ENCODE measurements around the gene COL6A2.

The COL6A2 gene

DNA sequence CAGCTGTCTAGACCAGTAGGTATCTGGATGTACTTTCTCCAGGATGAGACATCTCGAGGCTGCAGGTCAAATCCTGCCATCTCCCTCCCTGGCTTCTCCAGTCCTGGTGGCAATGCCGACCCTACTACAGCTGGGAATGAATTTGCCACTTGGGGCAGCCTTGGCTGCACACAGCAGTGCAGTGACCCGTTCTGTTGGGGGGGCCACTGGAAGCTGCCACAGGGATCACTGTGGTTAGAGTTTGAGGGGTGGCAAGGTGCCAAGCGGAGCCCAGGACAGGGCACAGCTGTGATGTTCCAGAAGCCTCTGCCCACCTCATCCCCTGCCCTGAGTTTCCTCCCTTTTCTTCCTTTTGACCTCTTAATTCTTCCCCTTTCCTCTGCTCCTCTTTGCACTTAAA, 17.1 kb downstream of the COL6A2 start:
- Histone ChIP-seq H3K9ac (ENCODE audit: low read length) (no peak overlapping the region), H3K9me3 (ENCODE audit: control insufficient read depth, low read depth, low read length) (no peaks in the 10 kb centered on the region), H3K4me1 (ENCODE audit: control insufficient read depth, low read depth, low read length) (no peaks in the 10 kb centered on the region), H3K36me3 (ENCODE audit: control insufficient read depth, low read depth, low read length) (no peaks in the 10 kb centered on the region), H3K4me3 (ENCODE audit: low read length) (no peak overlapping the region), H3K27me3 (ENCODE audit: control insufficient read depth, insufficient read depth, low read length) (no peaks in the 10 kb centered on the region), H3K27ac (ENCODE audit: low read length) (no peak overlapping the region)

DNA sequence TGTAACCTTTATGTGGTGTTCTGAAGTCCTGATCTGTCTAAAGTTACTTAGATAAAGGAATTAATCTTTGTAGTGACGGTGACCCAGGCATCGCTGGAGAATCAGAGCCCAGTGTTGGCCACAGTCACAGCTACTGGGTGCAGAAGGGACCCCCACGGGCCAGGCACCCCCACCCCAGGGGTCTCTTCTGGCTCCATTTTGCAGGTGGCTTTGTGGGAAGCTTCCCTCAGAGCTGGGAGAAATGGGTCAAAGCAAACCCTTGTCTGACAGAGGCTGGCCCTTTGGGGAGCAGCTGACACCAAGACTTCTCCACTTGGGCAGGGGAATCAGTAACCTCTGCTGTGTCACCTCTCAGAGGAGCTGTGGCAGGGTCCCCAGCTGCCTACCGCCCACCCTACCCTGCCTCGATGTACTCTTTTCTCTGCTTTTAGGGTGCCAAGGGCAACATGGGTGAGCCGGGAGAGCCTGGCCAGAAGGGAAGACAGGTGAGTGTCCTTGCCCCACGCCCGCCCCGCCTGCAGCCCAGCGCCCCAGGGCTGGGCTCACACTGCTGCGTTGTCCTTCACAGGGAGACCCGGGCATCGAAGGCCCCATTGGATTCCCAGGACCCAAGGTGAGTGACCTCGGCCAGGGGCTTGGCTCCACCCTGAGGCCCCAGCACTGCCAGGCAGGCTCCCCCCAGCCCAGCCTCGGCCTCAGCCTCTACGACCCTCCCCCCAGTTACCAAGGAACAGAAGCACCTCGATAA, 17.7 kb downstream of the COL6A2 start:
- Histone ChIP-seq H3K4me1 (ENCODE audit: control insufficient read depth, low read depth, low read length) (no peaks in the 10 kb centered on the region), H3K36me3 (ENCODE audit: control insufficient read depth, low read depth, low read length) (no peaks in the 10 kb centered on the region)

DNA sequence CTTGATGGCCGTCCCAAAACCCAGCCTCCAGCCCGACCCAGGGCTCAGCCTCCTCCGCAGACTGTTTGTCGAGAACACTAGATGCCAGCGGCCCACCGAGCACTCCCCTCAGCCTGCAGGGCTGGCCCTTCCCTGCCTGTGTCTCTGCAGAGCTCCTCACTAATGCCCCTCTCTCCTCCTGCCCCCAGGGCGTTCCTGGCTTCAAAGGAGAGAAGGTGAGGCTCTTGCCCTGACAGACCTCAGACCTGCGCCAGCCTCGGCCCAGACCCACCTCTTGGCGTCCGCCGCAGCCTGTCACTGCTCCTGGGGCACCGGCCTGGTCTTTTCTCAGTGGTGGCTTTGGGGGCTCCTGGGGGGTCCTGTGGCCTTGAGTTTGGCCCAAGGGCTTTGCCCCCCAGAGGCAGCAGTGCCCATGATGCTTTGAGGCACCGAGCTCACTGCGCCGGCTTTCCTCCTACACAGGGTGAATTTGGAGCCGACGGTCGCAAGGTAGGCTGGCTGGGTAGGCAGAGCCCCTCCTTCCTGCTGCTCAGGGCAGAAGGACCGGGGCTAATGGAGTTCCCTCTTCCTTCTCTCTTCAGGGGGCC, 18.4 kb downstream of the COL6A2 start:
- H3K4me1 ChIP-seq (ENCODE audit: control insufficient read depth, low read depth, low read length), result no peaks in the 10 kb centered on the region
- no peaks in the 10 kb centered on the region for H3K36me3 ChIP-seq (ENCODE audit: control insufficient read depth, low read depth, low read length)
- H3K27ac ChIP-seq (ENCODE audit: low read length), result no peak overlapping the region
- no peak overlapping the region for H3K4me3 ChIP-seq (ENCODE audit: low read length)
- no peak overlapping the region for H3K9ac ChIP-seq (ENCODE audit: low read length)
- H3K27me3 ChIP-seq (ENCODE audit: control insufficient read depth, insufficient read depth, low read length), result no peaks in the 10 kb centered on the region
- H3K9me3 ChIP-seq (ENCODE audit: control insufficient read depth, low read depth, low read length), result no peaks in the 10 kb centered on the region

More for the DNA sequence above, 17.7 kb downstream of the COL6A2 start:
- Histone ChIP-seq H3K9ac (ENCODE audit: low read length) (no peak overlapping the region), H3K27me3 (ENCODE audit: control insufficient read depth, insufficient read depth, low read length) (no peaks in the 10 kb centered on the region), H3K27ac (ENCODE audit: low read length) (no peak overlapping the region), H3K4me3 (ENCODE audit: low read length) (no peak overlapping the region), H3K9me3 (ENCODE audit: control insufficient read depth, low read depth, low read length) (no peaks in the 10 kb centered on the region)

DNA sequence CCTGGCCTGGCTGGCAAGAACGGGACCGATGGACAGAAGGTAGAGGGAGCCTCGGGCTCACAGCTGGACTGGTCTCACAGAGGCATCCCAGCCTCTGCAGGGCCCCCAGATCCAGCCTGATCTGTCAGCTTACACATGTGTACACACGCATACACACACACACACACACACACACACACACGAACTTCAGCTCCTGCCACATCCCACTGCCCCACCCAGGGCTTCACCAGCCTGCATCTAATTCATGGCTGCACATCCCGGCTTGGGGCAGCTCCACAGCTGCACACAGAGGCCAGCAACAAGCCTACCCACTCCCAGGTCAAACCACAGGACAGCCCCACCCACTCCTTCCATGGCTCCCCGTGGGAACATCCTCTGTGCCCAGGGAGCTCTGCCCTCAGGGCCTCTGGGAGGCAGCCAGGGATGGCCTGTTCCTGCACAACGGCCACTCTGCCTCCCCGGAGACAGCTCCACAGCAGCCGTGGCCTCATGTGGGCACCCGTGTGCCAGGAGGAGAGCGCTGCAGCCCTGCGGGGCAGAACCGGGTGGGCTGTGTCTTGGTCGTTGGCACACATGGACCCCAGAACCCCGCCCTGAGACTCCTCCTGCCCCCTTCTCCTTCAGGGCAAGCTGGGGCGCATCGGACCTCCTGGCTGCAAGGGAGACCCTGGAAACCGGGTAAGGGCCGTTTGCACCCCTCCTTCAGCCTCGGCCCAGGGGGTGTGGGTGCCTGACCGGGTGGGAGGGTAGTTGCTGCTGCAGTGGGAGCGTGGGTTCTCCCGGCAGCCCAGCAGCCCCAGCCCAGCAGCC, 19.1 kb downstream of the COL6A2 start:
- H3K4me1 ChIP-seq (ENCODE audit: control insufficient read depth, low read depth, low read length), result no peaks in the 10 kb centered on the region
- no peak overlapping the region for H3K4me3 ChIP-seq (ENCODE audit: low read length)
- no peaks in the 10 kb centered on the region for H3K27me3 ChIP-seq (ENCODE audit: control insufficient read depth, insufficient read depth, low read length)
- no peak overlapping the region for H3K27ac ChIP-seq (ENCODE audit: low read length)
- H3K36me3 ChIP-seq (ENCODE audit: control insufficient read depth, low read depth, low read length), result no peaks in the 10 kb centered on the region
- H3K9ac ChIP-seq (ENCODE audit: low read length), result no peak overlapping the region
- no peaks in the 10 kb centered on the region for H3K9me3 ChIP-seq (ENCODE audit: control insufficient read depth, low read depth, low read length)

DNA sequence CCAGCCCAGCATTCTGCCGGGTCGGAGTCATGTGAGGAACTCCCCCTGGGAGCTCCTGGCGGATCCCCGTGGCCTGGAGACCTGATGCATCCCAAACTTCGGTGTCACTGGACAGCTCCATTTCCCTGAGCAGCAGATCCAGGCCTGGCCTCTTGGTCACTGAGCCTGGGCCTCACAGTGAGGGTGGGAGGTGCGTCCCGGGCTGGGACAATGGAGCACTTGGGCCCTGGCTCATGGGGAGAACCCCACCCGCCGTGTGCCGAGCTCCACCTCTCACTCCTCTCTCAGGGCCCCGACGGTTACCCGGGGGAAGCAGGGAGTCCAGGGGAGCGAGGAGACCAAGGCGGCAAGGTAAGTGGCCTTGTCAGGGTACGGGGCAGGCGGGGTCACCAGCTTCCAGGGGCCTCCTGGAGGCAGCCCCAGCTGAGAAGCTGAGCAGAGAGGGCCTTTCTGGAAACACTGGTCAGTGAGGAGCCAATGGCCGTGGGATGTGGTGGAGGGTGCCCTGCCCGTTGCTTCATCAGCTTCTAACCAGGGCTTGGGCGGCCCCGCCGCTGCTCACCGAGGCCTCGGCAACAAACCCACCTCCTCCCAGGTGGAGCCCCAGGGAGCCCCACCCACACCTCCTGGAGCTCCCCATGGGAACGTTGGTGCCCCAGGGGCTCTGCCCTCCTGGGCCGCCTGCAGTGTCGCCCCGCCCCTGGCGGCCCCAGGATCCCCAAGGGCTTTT, 19.8 kb downstream of the COL6A2 start:
- no peaks in the 10 kb centered on the region for H3K4me1 ChIP-seq (ENCODE audit: control insufficient read depth, low read depth, low read length)

DNA sequence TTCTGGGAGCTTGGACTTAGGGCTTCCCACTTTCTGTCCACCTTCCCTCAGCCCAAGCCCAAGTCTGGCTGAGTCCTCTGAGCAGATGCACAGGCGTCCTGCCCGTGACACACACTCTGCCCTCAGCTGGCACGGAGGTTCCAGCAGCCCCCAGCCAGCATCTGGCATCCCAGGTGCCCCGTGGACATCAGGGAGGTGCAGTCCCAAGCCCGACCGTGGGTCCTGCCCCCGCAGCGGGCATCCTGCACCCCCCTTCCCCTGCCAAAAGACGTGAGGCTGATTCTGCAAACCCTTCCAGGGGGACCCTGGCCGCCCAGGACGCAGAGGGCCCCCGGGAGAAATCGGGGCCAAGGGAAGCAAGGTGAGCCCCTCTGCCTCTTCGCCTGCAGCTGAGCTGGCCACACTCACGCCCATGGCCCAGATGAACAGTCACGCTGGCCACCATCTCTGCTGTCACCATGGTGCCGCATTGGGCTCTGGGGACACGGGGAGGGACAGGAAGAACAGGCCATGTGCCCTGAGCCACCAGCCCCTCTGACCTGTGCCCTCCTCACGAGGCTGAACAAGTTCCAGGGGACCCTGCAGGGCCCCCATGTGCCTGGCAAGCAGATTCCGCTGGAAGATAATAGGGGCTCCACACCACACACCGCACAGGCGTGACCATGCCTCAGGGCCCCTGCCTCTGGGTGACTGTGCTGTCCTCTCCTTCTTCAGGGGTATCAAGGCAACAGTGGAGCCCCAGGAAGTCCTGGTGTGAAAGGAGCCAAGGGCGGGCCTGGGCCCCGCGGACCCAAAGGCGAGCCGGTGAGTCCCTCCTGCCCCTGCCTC, 20.6 kb downstream of the COL6A2 start:
- Histone ChIP-seq H3K4me3 (ENCODE audit: low read length) (no peak overlapping the region), H3K9ac (ENCODE audit: low read length) (no peak overlapping the region), H3K4me1 (ENCODE audit: control insufficient read depth, low read depth, low read length) (no peaks in the 10 kb centered on the region), H3K36me3 (ENCODE audit: control insufficient read depth, low read depth, low read length) (no peaks in the 10 kb centered on the region), H3K27ac (ENCODE audit: low read length) (no peak overlapping the region), H3K27me3 (ENCODE audit: control insufficient read depth, insufficient read depth, low read length) (no peaks in the 10 kb centered on the region), H3K9me3 (ENCODE audit: control insufficient read depth, low read depth, low read length) (no peaks in the 10 kb centered on the region)

More for the DNA sequence above, 19.8 kb downstream of the COL6A2 start:
- Histone ChIP-seq H3K27ac (ENCODE audit: low read length) (no peak overlapping the region), H3K9ac (ENCODE audit: low read length) (no peak overlapping the region), H3K36me3 (ENCODE audit: control insufficient read depth, low read depth, low read length) (no peaks in the 10 kb centered on the region), H3K4me3 (ENCODE audit: low read length) (no peak overlapping the region), H3K9me3 (ENCODE audit: control insufficient read depth, low read depth, low read length) (no peaks in the 10 kb centered on the region), H3K27me3 (ENCODE audit: control insufficient read depth, insufficient read depth, low read length) (no peaks in the 10 kb centered on the region)

DNA sequence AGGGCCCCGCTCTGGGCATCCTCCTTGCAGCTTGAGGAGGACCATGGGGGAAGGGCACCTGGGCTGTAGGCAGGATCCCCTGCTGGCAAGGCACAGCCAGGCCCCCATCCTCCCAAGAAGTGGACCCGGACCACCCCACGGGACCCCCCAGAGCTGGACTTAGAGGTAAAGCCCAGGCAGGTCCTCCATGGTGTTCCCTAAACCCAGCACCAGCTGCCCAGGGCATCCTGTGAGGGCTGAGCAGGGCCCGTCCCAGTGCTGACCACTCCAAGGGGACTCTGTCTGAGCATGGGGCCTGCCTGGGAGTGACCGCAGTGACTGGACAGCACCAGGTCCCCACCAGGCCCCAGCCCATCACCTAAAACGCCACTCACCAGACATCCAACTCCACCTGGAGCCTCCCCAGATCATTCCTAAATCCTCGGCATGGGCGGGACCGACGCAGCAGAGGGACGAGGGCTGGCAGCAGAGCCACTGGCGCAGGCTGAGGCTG, 21.3 kb downstream of the COL6A2 start:
- Histone ChIP-seq H3K4me1 (ENCODE audit: control insufficient read depth, low read depth, low read length) (no peaks in the 10 kb centered on the region), H3K27me3 (ENCODE audit: control insufficient read depth, insufficient read depth, low read length) (no peaks in the 10 kb centered on the region), H3K36me3 (ENCODE audit: control insufficient read depth, low read depth, low read length) (no peaks in the 10 kb centered on the region), H3K4me3 (ENCODE audit: low read length) (no peak overlapping the region), H3K9me3 (ENCODE audit: control insufficient read depth, low read depth, low read length) (no peaks in the 10 kb centered on the region), H3K9ac (ENCODE audit: low read length) (no peak overlapping the region), H3K27ac (ENCODE audit: low read length) (no peak overlapping the region)

DNA sequence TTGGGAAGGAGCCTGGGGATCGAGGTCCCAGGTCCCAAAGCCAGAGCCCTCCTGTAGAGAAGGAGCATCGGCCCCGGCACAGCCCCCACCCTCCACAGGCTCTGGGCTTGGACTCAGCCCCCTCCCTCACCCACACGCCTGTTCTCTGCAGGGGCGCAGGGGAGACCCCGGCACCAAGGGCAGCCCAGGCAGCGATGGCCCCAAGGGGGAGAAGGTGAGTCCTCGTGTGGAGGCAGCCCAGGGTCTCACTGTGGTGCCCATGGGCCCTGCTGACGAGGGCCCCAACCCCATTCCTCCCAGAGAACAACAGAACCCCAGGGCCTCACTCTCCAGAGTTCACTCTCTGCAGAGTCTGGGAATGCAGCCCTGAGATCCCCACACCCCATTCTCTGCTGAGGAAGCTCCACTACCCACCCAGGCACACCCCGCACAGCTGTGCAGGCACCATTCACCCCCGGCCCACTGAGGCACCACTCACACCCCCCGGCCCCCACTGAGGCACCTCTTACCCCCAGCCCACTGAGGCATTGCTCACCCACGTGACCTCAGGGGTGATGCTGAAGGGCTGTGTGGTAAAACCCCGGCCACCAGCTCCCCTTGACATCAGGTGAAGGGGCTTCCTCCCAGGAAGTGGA, 21.8 kb downstream of the COL6A2 start:
- no peaks in the 10 kb centered on the region for H3K27me3 ChIP-seq (ENCODE audit: control insufficient read depth, insufficient read depth, low read length)
- H3K36me3 ChIP-seq (ENCODE audit: control insufficient read depth, low read depth, low read length), result no peaks in the 10 kb centered on the region

DNA sequence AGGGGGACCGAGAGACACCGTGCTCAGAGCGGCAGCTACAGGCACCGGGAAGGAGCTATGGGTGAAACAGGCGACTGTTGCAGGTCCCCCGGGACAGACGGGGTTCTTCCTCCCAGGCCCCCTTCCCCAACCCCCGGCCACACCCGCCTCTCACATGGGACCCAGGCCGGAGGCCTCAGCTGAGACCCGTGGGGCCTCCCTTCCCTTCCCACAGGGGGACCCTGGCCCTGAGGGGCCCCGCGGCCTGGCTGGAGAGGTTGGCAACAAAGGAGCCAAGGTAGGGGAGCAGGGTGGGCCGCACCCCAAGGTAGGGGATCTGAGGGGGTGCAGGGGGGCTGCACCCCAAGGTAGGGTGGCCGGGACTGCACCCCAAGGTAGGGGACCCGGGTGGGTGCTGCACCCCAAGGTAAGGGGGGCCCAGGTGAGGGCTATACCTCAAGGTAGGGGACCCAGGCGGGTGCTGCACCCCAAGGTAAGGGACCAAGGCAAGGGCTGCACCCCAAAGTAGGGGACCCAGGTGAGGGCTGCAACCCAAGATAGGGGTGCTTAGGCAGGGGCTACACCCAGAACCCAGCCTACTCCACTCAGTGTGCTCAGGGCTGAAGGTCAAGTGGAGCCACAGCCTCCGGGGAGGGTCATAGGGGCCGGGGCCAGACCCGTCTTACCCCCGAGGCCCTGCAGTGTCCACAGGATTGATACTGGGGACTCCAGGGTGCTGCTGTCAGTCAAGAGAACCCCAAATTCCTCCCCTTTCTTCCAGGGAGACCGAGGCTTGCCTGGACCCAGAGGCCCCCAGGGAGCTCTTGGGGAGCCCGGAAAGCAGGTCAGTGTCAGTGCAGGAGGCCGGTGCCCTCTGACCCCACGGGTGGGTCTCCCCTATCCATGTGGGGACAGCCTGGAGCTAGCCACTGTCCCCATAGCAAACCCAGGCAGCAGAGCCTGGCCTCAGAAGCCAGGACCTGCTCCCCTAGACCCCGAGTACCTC, 22.7 kb downstream of the COL6A2 start:
- Histone ChIP-seq H3K9me3 (ENCODE audit: control insufficient read depth, low read depth, low read length) (no peaks in the 10 kb centered on the region), H3K9ac (ENCODE audit: low read length) (no peak overlapping the region), H3K4me3 (ENCODE audit: low read length) (no peak overlapping the region), H3K4me1 (ENCODE audit: control insufficient read depth, low read depth, low read length) (no peaks in the 10 kb centered on the region), H3K27me3 (ENCODE audit: control insufficient read depth, insufficient read depth, low read length) (no peaks in the 10 kb centered on the region), H3K27ac (ENCODE audit: low read length) (no peak overlapping the region), H3K36me3 (ENCODE audit: control insufficient read depth, low read depth, low read length) (no peaks in the 10 kb centered on the region)

More for the DNA sequence above, 21.8 kb downstream of the COL6A2 start:
- Histone ChIP-seq H3K9me3 (ENCODE audit: control insufficient read depth, low read depth, low read length) (no peaks in the 10 kb centered on the region), H3K4me3 (ENCODE audit: low read length) (no peak overlapping the region), H3K4me1 (ENCODE audit: control insufficient read depth, low read depth, low read length) (no peaks in the 10 kb centered on the region), H3K9ac (ENCODE audit: low read length) (no peak overlapping the region), H3K27ac (ENCODE audit: low read length) (no peak overlapping the region)

Measured in iPS-18a (cell line).